ENCODE measurements around the gene TTC9B.

DNA sequence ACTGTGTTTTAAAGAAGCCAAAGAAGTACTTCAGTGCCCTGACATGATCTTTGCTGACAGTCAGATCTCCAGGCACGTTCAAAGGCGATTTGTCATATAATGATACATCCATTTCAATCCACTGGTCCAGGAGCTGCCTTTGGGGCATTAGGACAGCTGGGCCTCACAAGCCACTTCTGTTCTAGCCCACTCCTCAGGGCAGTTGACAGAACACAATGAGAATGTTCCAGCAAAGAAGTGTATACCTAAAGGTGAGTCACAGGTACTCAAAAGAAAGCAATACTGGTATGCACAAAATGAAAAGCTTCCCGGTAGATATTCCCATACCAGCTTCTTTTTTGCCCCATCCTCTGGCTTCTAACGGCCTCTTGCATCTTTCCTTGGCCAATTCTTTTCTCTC, 39.4 kb downstream of the TTC9B start:
- TF ChIP-seq POLR2A (IDR thresholded peaks at IDR 0.05) (no peak), CTCF (IDR thresholded peaks at IDR 0.05 in 4 of 5, conservative IDR thresholded peaks at IDR 0.05 in 1 of 5) (no peak)

Measured in gastrocnemius medialis (tissue), 4 donors.